RCC 7860 (cell line): ENCODE results near the gene RAPGEF4.
"Not testable (repeated sequence)": the region's sequence is repeated elsewhere in the genome, so short reads cannot be mapped to it uniquely, and the experiment has no call there.

ENCODE experiments used
- DNase-seq: peaks from one replicate; pipeline ENCODE4 v3.0.0-alpha.2; 2015; ENCODE audit warnings: low spot score
- FAIRE-seq: peaks from 2 replicates; lab custom pipeline; 2012; peaks lifted over from hg19 to GRCh38; lab: Jason Lieb, UNC

RAPGEF4 gene

DNA sequence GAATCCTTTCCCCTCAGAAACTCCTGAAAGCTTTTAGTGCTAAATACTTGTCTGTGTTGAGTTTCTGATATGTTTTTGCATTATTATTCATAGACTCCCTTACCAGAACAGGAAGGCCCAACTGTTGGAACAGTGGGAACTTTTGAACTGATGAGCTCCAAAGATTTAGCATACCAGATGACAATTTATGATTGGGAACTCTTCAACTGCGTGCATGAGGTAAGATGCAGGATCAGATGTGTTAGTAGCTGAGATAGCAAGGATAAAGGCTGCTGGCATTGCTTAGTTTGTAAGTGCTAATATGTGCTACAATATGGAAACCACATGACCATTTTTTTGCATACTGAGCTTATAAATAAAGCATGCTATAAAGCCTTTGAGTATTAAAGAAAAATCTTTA lies 290.8 kb downstream of the RAPGEF4 start:
- FAIRE-seq (no peak), DNase-seq (no peak)

DNA sequence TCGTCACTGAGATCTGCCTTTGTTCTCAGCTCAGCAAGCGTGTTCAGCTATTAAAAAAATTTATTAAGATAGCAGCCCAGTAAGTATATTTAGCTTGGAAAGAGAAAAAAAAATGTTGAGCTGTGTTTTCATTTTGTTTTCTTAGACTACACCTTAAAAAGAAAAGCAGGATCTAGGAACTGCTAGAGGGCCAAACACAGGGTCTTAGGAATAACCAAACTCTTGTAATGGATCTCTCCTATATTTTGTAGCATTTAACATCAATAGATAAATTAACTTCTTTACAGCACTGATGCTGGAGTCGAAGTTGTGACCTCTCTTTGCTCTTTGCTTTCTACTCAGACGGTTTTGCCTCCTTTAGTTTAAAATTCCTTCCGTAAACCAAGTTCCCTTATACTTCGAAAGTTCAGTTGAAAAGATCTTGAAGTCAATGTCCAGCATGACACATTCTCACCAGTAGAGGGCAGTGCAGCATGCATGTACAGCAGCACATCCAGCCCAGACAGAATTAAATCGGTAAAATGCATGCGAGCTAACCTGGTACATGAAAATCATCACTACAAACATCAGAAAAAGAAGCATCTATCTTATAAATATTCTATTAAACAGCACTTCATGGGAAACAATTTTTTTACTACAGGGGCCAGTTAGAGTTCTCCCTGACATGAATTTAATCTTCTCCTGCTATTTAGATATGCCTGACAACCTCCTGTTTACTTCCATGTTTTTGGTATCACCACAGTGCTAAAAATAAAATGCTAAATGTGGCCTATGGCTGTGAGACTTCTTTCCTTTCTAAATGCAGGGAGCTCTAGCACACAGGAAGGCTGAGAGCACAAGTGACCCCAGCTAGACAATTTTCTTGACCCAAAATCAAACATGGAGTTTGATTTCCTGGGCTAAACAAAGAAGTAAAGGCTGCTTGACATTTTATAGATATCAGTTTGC lies 291.8 kb downstream of the RAPGEF4 start:
- peak; percentile 65 for DNase-seq
- FAIRE-seq, result peak; percentile 76

DNA sequence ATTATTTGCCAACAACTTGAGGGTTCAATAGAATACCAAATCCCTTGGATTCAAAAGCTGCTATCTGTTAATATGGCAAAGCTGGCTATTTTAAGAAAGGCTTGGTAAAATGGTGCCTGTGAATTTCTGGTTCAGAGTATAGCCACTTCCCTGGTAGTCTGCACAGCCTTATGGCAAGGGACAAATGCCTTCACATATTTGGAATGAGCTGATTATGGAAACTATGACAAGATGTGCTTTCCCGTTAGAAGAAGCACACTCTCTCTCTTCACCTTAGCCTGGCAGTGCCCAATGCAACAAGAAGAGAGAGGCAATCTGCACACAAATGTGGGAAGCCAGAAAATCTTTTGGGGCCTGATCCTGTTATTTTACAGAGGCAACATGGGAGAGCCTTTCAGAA lies 292.5 kb downstream of the RAPGEF4 start:
- FAIRE-seq, result no peak
- DNase-seq, result no peak

DNA sequence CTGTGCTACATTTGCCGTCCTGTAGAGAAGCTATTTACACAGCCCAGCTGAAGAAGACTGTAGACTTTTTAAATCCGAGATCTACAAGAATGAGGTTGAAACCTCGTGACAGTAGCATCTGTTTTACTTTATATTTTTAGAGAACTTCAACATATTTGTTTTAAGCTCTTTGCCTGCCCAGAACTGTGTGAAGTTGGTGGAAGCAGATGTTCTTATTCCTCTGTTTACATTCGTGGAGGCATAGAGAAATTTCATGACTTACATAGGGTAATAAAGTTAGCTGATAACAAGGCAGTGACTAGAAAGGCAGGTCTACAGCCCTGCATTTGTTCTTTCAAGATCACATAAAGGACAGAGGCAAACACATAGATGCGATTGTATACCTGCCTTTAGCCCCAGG lies 293.0 kb downstream of the RAPGEF4 start:
- DNase-seq, result no peak
- no peak for FAIRE-seq

DNA sequence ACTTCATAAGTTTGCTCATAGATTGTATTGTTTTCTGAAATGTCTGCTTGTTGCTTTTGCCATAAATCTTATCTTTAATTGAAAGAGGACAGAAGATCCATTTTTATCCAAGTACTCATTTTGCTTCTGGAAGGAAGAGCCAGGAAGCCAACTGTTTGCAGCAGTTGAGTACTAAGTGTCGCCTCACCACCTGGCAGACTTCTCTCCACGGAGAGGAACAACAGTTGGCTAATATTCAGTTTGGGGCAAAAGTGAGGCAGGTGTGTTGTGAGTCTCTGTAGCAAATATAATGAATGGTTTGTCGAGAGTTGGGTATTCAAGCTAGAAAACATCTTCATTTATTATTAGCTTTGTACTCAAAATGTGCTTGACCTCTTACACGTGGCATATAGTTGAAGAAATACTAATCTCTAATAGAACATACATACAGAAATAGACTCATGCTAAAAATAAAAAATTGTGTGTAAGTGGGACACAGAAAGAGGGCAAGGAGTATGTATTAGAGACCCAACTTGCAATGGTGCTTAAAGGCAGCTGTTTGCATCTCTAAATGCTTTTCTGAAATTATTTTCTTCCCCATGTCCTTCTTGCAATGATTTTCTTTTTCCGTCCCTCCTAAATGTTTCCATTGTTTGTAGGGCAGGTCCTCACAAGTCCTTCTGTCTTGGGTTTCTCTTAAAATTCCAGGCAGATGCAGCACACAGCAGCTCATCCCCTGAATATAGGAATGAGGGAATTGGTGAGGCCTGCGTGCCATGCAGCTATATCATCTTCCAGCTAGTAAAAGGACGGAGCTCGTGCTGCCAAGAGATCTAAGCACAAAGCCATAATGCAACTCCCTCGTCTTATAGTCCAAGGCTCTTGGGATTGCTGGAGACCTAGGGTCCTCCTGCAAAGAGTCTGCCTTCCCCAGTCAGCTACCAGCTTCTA lies 295.2 kb downstream of the RAPGEF4 start:
- no peak for FAIRE-seq
- DNase-seq, result no peak

DNA sequence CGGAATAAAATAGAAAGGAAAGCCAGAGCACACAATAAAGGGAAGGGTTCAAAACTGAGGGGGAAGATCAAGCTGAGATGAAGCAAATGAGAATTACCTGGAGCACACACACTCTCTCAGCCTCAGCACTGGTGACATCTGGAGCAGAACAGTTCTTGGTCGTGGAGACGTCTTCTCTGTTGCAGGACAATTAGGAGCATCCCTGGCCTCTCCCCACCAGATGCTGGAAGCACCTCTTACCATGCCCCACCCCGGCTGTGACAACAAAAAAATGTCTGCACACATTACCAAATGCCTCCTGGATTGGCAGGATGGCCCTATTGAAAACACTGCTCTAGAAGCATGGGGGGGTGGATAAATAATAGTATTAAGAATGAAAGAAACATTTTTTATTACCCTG lies 296.4 kb downstream of the RAPGEF4 start:
- DNase-seq, result no peak
- FAIRE-seq, result no peak

DNA sequence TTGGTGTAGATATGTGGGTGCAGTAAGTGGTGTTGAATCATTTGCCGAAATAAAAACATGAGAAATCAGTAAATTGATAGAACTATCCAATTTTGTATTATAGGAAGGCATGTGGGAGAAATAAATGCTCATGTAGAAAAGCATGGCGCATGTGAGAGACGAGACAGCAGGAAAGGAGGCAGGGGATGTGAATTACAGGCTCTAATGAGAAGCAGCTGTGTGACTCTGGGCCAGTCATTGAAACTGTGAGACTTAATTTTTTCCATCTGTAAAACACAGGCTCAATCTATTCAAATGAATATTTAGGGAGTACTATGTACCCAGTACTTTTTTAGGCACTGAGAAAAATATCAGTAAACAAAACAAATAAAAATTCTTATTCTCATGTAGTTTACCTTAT lies 297.4 kb downstream of the RAPGEF4 start:
- DNase-seq (no peak), FAIRE-seq (no peak)

DNA sequence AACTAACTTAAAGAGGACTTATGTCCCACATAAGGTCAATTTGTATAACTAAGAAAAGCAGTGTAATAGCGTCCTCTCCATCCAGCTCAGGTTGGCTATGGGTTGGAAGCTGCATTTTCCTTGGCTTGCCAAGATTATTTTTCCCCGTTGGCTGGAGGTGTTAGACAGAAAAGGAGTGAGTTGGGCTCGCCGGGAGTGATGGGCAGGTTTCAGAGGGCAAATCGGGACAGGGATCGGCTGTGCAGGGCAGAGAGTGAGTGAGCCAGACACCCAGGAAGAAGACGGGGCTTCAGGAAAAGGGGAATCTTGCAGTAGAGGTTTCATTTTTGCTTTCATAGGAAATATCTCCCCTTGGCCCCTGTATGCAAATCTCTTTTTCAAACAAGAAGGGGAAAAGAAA lies 298.5 kb downstream of the RAPGEF4 start:
- DNase-seq (no peak), FAIRE-seq (no peak)

DNA sequence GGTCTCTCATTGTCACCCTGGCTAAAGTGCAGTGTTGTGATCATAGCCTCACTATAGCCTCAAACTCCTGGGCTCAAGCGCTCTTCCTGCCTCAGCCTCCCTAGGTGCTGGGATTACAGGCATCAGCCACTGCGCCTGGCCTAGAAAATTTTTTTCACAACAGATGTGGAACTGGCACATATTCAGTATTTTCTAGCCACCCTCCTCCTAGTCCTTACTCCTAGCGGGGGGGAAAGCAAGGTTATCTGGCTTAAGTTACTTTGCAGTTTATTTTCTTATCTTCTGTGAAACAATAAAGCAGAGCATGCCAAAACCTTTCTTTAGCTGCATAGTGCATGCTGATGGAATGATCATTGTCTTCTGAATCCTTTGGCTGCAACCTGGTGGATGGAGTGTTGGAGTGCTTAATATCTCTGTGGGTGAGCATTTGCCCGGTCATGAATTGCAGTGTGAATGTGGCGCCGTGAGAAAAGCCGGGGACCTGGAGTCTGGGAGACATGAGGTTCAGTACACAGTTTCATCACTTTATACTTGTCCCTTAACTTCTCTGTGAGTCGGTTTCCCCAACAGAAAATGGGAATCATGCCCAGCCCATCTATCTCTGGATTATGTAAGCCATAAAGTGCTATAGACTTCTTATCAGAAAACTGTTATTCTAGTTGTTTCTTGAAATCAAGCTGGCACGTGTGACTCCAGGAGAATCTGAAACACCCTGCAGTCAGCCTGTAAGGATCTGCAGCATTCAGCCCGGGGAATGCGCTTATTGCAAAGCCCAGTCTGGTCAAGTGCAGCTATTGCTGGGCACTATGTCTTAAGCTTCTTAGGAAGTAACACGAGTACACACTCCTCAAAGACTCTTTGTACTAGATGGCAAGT lies 301.8 kb downstream of the RAPGEF4 start:
- no peak for DNase-seq

DNA sequence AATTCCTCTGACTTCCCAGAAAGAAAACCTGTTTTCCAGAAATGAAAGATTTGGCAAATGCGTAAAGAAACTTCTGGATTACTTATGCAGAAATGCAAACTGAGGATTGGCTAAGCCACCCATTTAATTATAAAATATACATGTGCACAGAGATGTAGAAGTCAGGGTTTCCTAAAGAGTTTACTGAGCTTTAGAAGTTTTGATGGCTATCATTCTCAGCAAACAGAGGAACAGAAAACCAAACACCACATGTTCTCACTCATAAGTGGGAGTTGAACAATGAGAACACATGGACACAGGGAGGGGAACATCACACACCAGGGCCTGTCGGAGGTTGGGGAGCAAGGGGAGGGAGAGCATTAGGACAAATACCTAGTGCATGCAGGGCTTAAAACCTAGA lies 302.6 kb downstream of the RAPGEF4 start:
- FAIRE-seq, DNase-seq: not testable (repeated sequence)

More for the DNA sequence above, 301.8 kb downstream of the RAPGEF4 start:
- FAIRE-seq, result no peak

DNA sequence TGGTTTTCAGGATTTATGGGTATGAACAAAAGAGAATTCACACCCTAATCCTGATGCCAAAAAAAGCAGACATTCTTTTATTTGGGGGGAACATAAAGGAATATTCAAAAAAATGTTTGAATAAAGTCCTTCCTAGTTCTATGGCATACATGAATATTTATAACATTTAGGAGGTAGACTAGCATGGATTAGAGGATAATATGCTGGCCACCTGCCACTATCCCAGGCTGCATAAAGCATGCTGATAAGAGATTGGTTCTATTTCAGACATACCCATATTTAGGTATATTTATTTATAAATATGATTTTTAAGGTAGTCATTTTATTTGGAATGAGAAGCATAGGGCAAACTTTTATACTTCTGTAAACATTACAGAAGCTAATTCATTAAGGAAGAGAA lies 305.1 kb downstream of the RAPGEF4 start:
- FAIRE-seq (no peak), DNase-seq (no peak)

DNA sequence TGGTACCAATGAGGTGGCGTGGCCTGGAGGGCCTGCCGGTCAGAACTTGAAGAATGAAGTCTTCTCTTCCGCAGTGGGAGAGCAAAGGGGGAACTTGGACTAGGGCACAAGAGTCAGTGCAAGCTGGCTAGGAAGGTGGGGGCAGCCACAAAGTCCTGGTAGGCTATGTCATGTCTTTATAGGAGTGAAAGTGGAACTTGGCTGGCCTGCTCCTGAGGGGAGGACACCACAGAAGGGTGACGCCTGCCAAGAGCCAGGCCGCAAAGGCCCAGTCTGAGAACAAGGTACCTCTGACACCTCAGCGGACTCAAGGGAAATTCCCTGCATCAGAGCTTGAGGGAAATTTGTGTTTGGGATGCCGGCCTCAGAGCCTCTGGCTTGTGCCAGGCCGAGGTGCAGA lies 307.8 kb downstream of the RAPGEF4 start:
- DNase-seq (peak; percentile 55), FAIRE-seq (no peak)

DNA sequence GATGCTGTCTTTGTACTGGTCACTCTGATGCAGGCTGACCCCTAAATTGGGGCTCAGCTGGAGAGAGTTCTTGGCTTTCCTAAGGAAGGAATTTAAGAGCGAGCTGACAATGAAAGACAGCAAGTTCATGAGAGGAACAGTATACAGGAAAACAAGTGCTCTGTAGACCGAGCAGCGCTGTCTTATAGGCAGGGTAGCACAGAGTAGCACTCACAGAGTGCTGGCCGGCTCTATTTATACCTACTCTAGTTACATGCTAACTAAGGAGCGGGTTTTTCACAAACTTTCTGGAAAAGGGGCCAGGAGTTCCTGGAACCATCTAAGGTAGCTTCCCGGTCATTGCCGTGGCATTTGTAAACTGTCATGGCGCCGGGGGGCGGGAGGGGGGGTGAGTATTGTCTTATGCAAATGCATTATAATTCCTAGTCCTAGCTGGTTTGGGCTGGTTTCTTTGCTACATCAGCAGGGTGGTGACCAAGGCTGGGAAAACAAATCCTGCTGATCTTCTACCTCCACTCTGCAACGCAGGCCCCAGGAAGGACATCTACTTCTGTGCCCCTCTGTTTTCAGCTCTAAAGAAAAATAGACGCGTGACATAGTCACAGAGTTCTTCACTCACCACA lies 308.4 kb downstream of the RAPGEF4 start:
- no peak for FAIRE-seq
- no peak for DNase-seq

DNA sequence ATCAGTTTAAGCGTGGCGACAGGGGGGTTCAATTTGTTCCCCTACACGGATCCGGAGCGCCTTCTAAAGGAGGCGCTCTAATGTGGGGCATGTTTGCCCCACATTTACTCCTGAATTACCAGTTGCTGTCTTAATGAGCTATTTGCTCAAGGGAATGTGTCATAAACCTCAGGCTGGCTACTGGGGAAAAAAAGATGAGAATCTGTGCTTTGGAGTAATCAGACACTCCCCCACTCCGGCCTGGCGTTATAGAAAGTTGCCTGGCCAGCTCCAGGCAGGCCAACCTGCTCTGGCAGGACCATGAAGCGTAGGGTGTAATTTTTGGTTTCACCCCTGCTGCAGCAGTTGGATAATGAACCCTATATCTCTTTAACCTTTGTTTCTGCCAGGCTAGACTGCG lies 309.0 kb downstream of the RAPGEF4 start:
- DNase-seq (peak; percentile 21), FAIRE-seq (no peak)

DNA sequence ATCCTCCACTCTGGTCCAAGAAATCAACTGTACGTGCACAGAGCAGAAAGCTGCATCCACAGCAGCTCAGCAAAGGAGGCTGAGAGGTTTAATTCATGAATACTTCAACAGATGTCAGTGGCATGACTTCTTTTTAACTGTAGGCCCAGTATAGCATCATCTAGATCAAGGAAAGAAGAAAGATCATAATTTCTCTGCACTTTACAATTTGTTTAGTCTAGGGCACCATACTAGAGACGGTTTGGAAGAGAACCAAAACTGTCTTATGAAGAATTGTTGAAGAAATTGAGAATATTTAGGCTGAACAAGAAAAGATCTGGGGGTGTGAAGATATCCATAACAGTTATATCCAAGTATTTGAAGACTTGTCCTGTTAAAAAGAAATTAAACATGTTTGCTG lies 309.5 kb downstream of the RAPGEF4 start:
- no peak for FAIRE-seq
- DNase-seq, result no peak

DNA sequence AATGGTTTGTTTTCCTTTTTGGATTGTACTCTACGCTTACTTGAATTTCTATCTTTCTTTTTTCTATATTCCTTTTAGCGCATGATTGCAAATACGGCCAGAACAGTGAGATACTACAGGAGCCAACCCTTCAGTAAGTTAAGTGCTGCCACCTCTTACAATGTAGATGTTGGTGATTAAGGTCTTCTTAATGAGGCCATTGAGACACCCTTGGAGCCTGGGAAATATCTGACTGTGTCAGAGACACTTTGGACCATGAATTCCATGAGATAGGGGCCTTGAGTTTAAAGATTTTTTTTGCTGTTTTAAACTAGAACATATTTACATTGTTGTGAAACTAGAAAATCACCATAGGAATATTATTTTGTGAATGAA lies 312.9 kb downstream of the RAPGEF4 start:
- no peak for FAIRE-seq

DNA sequence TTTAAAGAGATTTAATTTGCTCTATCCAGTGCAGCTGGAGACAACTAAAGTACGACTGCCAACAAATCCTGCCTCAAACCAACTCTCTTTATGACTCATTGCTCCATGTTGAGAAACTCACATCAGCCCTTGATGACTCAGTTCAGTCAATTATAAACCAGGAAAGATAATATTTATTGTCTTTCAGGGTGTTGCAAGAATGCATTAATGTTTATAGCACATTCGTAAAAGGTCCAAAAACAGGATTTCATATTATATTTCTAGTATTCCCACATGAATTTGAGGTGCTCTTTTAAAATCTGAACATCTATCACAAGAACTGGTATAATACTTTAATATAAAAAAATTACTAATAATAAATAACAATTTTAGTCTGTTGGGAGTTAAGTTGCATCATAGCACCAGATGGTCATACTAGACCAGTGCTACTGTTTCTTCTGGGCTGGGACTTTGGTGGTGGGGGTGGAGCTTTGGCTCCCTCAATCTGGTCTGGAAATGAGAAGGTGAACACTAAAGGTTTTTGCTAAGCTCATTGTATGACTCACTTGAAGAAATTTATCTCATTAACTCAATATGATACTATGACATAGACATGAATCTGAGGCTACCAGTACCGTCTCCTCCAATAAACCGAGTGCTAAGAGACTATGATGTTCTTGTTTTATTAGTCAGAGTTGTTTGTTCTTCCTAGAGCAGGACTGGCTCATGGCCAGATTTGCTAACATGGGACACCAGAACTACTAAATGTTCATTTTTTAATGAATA lies 313.4 kb downstream of the RAPGEF4 start:
- DNase-seq (peak; percentile 99), FAIRE-seq (peak; percentile 98)

More for the DNA sequence above, 312.9 kb downstream of the RAPGEF4 start:
- DNase-seq, result no peak

DNA sequence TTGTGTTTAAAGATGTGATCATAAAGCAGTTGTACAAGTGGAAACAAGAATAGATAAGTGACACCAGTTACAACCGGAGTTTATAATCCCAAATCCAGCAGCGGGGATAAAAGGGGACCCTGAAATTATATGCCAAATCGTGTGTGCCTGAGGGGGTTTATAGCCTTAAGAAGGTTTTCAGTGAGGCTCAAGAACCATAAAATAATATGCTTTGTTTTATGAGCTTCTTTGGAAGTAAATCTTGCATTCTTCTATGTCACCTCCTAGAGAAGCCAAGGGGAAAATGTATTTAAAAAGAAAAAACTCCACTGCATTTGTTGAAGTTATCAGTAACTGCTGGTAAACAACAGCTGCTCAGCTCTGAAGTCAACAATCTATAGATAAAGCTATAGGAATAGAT lies 314.2 kb downstream of the RAPGEF4 start:
- FAIRE-seq, result no peak

DNA sequence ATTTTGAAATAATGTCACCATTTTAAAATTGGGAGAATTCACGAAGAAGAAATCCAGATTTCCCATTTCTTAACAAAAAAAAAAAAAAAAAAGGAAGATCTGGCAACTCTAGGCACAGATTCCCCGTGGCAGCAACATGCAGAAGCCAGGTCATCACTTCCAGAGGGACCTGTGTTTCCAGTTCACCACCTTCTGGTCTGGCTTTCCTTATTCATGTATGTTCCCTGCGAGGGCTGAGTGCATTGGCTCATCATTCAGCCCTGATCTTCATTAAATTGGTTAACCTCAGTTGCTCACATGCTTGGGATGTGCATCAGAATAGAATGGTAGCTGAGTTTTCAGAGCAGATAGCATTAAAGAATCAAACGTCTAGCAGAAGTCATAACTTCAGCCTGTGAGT lies 315.0 kb downstream of the RAPGEF4 start:
- peak; percentile 6 for DNase-seq
- FAIRE-seq, result no peak

More for the DNA sequence above, 314.2 kb downstream of the RAPGEF4 start:
- DNase-seq, result no peak
